Neural cell (in vitro differentiated cells): ENCODE results near the gene REPS1. TPM values are rescaled to one million over a fixed set of nuclear protein-coding genes. Genes with fewer than 3 reads are reported as not detected.

Source experiments
- H2AFZ ChIP-seq: fragments of 200-600, 300-800 bp; sonication (generic), shearing (Covaris generic); 2 replicates; pipeline ENCODE4 v1.6.0; 2014; ENCODE audit warnings: low read depth, mild to moderate bottlenecking, antibody characterized with exemption, low read length, moderate library complexity
- H3F3A ChIP-seq: fragments of 200-600 bp; shearing (Covaris generic); 2 replicates; pipeline ENCODE4 v1.6.1; 2016; ENCODE audit warnings: mild to moderate bottlenecking, moderate library complexity, mixed read lengths, antibody characterized with exemption, low read length; ENCODE audit not compliant: insufficient read depth, poor library complexity, severe bottlenecking
- H3K27ac ChIP-seq: fragments of 200-600, 300-800 bp; sonication (generic), shearing (Covaris generic); 2 replicates; pipeline ENCODE4 v1.5.1; 2014; ENCODE audit warnings: mild to moderate bottlenecking, low read length, moderate library complexity
- H3K27me3 ChIP-seq: fragments of 300-800, 200-600 bp; sonication (generic), shearing (Covaris generic); 2 replicates; pipeline ENCODE4 v1.6.0; 2014; ENCODE audit warnings: mild to moderate bottlenecking, low read depth, low read length, moderate library complexity; ENCODE audit not compliant: insufficient read depth
- H3K36me3 ChIP-seq: fragments of 300-800, 200-600 bp; sonication (generic), shearing (Covaris generic); 2 replicates; pipeline ENCODE4 v1.5.1; 2014; ENCODE audit warnings: mild to moderate bottlenecking, antibody characterized with exemption, low read length, moderate library complexity; ENCODE audit not compliant: insufficient read depth
- H3K4me2 ChIP-seq: fragments of 300-800, 200-600 bp; sonication (generic), shearing (Covaris generic); 2 replicates; pipeline ENCODE4 v1.6.0; 2014; ENCODE audit warnings: mild to moderate bottlenecking, low read length
- H3K4me3 ChIP-seq: fragments of 300-800, 200-600 bp; sonication (generic), shearing (Covaris generic); 2 replicates; pipeline ENCODE4 v1.5.1; 2014; ENCODE audit warnings: mild to moderate bottlenecking, low read length, moderate library complexity
- H3K79me2 ChIP-seq: fragments of 200-600 bp; shearing (Covaris generic); replicated peaks from 2 replicates; pipeline ENCODE4 v1.6.0; 2014; ENCODE audit warnings: mild to moderate bottlenecking, low read length, moderate library complexity; ENCODE audit not compliant: insufficient read depth
- H3K9ac ChIP-seq: fragments of 300-800, 200-600 bp; sonication (generic), shearing (Covaris generic); 2 replicates; pipeline ENCODE4 v1.6.1; 2016; ENCODE audit warnings: mild to moderate bottlenecking, low read length, mixed read lengths
- H3K9me2 ChIP-seq: fragments of 200-600 bp; shearing (Covaris generic); 2 replicates; pipeline ENCODE4 v1.6.1; 2016; ENCODE audit warnings: mild to moderate bottlenecking, low read length, mixed read lengths; ENCODE audit not compliant: insufficient read depth
- H3K9me3 ChIP-seq: fragments of 200-600, 300-800 bp; sonication (generic), shearing (Covaris generic); 2 replicates; pipeline ENCODE4 v1.6.1; 2016; ENCODE audit warnings: mild to moderate bottlenecking, mixed run types, low read length, moderate library complexity, mixed read lengths
- H4K20me1 ChIP-seq: fragments of 200-600 bp; shearing (Covaris generic); 2 replicates; pipeline ENCODE4 v1.6.1; 2016; ENCODE audit warnings: mild to moderate bottlenecking, mixed run types; ENCODE audit not compliant: insufficient read depth
- CTCF ChIP-seq: fragments of 450-650 bp; IDR thresholded peaks from 2 replicates; pipeline ENCODE4 v1.5.1; 2014; ENCODE audit warnings: antibody characterized with exemption, mild to moderate bottlenecking, moderate library complexity; ENCODE audit not compliant: poor library complexity, severe bottlenecking
- EP300 ChIP-seq: fragments of 450-650 bp; conservative IDR thresholded peaks from 2 replicates; pipeline ENCODE4 v1.6.1; 2014; ENCODE audit warnings: antibody characterized with exemption, mild to moderate bottlenecking, moderate library complexity; ENCODE audit not compliant: poor library complexity, severe bottlenecking
- EZH2 ChIP-seq: fragments of 200-600, 300-800 bp; shearing (Covaris generic), sonication (generic); IDR thresholded peaks from 2 replicates; pipeline ENCODE4 v1.6.1; 2014; ENCODE audit warnings: antibody characterized with exemption, low read length, borderline replicate concordance, mild to moderate bottlenecking; ENCODE audit not compliant: insufficient read depth, poor library complexity, severe bottlenecking
- MXI1 ChIP-seq: fragments of 450-650 bp; conservative IDR thresholded peaks from 2 replicates; pipeline ENCODE4 v1.6.1; 2014; ENCODE audit warnings: antibody characterized with exemption, mild to moderate bottlenecking; ENCODE audit not compliant: poor library complexity, severe bottlenecking
- POLR2AphosphoS5 ChIP-seq: IDR thresholded peaks from 2 replicates; pipeline ENCODE4 v1.6.1; 2012
- RAD21 ChIP-seq: fragments of 450-650 bp; conservative IDR thresholded peaks from 2 replicates; pipeline ENCODE4 v1.6.1; 2014; ENCODE audit warnings: antibody characterized with exemption, mild to moderate bottlenecking, moderate library complexity
- REST ChIP-seq: IDR thresholded peaks from 2 replicates; pipeline ENCODE4 v1.6.1; 2012; ENCODE audit warnings: borderline replicate concordance
- SMC3 ChIP-seq: fragments of 450-650 bp; conservative IDR thresholded peaks from 2 replicates; pipeline ENCODE4 v1.6.1; 2014; ENCODE audit warnings: antibody characterized with exemption, mild to moderate bottlenecking, moderate library complexity; ENCODE audit not compliant: poor library complexity
- TAF1 ChIP-seq: IDR thresholded peaks from 2 replicates; pipeline ENCODE4 v1.6.1; 2012; ENCODE audit warnings: low read depth
- polyA plus RNA-seq: library from polyadenylated mRNA; depleted of rRNA; stranded (reverse); fragments of >200 nt; gene quantifications from 2 replicates; pipeline ENCODE4 v1.2.3, GENCODE V29; 2014

The REPS1 gene
- polyA plus RNA-seq, 1 donor from 2014 or later: 64.9 TPM

GRCh38 chr6:138920906-138921305 lies 67.1 kb downstream of the REPS1 start:
- Histone ChIP-seq H3K9ac (no peak overlapping the region), H3K4me3 (no peak overlapping the region), H3K27ac (no peak overlapping the region), H3K36me3 (peaks cover 4% of the 10 kb centered on the region), H3K79me2 (no peaks in the 10 kb centered on the region), H3K4me2 (no peak overlapping the region), H4K20me1 (no peaks in the 10 kb centered on the region), H2AFZ (no peak overlapping the region), H3K9me2 (no peaks in the 10 kb centered on the region), H3K27me3 (no peaks in the 10 kb centered on the region), H3K9me3 (no peaks in the 10 kb centered on the region), H3F3A (no peaks in the 10 kb centered on the region)
- TF ChIP-seq EP300 (no peak), EZH2 (no peak), TAF1 (no peak), REST (no peak), CTCF (no peak), RAD21 (no peak), MXI1 (no peak), SMC3 (no peak), POLR2AphosphoS5 (no peak)

- H3K79me2 ChIP-seq: no peaks in the 10 kb centered on the region
- no peak overlapping the region for H3K27ac ChIP-seq
- H3K9me3 ChIP-seq: no peaks in the 10 kb centered on the region
- H3K36me3 ChIP-seq: peaks cover 4% of the 10 kb centered on the region
- H3F3A ChIP-seq: no peaks in the 10 kb centered on the region
- H4K20me1 ChIP-seq: no peaks in the 10 kb centered on the region
- no peak overlapping the region for H3K9ac ChIP-seq
- no peak for TF ChIP-seq RAD21
- no peak for TF ChIP-seq EP300
- TF ChIP-seq POLR2AphosphoS5: no peak
- no peak for TF ChIP-seq TAF1
- no peak for TF ChIP-seq REST
- TF ChIP-seq CTCF: no peak
- TF ChIP-seq MXI1: no peak
- no peak for TF ChIP-seq SMC3
- no peak for TF ChIP-seq EZH2
- H3K4me2 ChIP-seq: no peak overlapping the region
- no peak overlapping the region for H3K4me3 ChIP-seq
- no peaks in the 10 kb centered on the region for H3K9me2 ChIP-seq
- H2AFZ ChIP-seq: no peak overlapping the region
- H3K27me3 ChIP-seq: no peaks in the 10 kb centered on the region
These were observed 73.4 kb downstream of the REPS1 start for GRCh38 chr6:138914701-138915100.
